GM23248 (cell line): ENCODE measurements around the gene ADAMTS17. TPM values are rescaled to one million over a fixed set of nuclear protein-coding genes. Genes with fewer than 3 reads are reported as not detected.

Experiments
- DNase-seq: peaks from one replicate; pipeline ENCODE4 v3.0.0-alpha.2; 2015
- H2AFZ ChIP-seq: fragments of 200-600 bp; sonication (generic); 2 replicates; pipeline ENCODE4 v1.6.1; 2016; ENCODE audit warnings: antibody characterized with exemption
- H3F3A ChIP-seq: fragments of 200-600 bp; sonication (generic); 2 replicates; pipeline ENCODE4 v1.6.1; 2016; ENCODE audit warnings: mild to moderate bottlenecking, antibody characterized with exemption, mixed run types; ENCODE audit not compliant: insufficient read depth
- H3K27ac ChIP-seq: fragments of 200-600 bp; sonication (generic); 2 replicates; pipeline ENCODE4 v1.5.1; 2016; ENCODE audit warnings: mild to moderate bottlenecking
- H3K27me3 ChIP-seq: fragments of 200-600 bp; sonication (generic); replicated peaks from 2 replicates; pipeline ENCODE4 v1.6.1; 2016; ENCODE audit warnings: mild to moderate bottlenecking; ENCODE audit not compliant: insufficient read depth
- H3K36me3 ChIP-seq: fragments of 200-600 bp; sonication (generic); 2 replicates; pipeline ENCODE4 v1.6.1; 2016; ENCODE audit warnings: low read depth, mild to moderate bottlenecking
- H3K4me1 ChIP-seq: fragments of 200-600 bp; sonication (generic); 2 replicates; pipeline ENCODE4 v1.6.1; 2016; ENCODE audit warnings: mild to moderate bottlenecking; ENCODE audit not compliant: insufficient read depth
- H3K4me2 ChIP-seq: fragments of 200-600 bp; sonication (generic); one replicate; pipeline ENCODE4 v1.6.1; 2016; ENCODE audit warnings: mild to moderate bottlenecking; ENCODE audit not compliant: unreplicated experiment
- H3K4me3 ChIP-seq: fragments of 200-600 bp; sonication (generic); 2 replicates; pipeline ENCODE4 v1.5.1; 2016; ENCODE audit warnings: mild to moderate bottlenecking
- H3K79me2 ChIP-seq: fragments of 200-600 bp; sonication (generic); 2 replicates; pipeline ENCODE4 v1.6.1; 2016; ENCODE audit warnings: mild to moderate bottlenecking; ENCODE audit not compliant: insufficient read depth
- H3K9ac ChIP-seq: fragments of 200-600 bp; sonication (generic); 2 replicates; pipeline ENCODE4 v1.6.1; 2016; ENCODE audit warnings: mild to moderate bottlenecking
- H3K9me2 ChIP-seq: fragments of 200-600 bp; sonication (generic); 2 replicates; pipeline ENCODE4 v1.6.1; 2016; ENCODE audit warnings: mixed run types, mild to moderate bottlenecking, moderate library complexity; ENCODE audit not compliant: insufficient read depth
- H3K9me3 ChIP-seq: fragments of 200-600 bp; sonication (generic); one replicate; pipeline ENCODE4 v1.6.1; 2017; ENCODE audit warnings: low read depth
- H4K20me1 ChIP-seq: fragments of 200-600 bp; sonication (generic); 2 replicates; pipeline ENCODE4 v1.6.0; 2016; ENCODE audit not compliant: insufficient read depth
- EZH2 ChIP-seq: fragments of 200-600 bp; sonication (generic); IDR thresholded peaks from 2 replicates; pipeline ENCODE4 v1.6.1; 2018; ENCODE audit warnings: antibody characterized with exemption, mild to moderate bottlenecking; ENCODE audit not compliant: insufficient read depth, poor library complexity, severe bottlenecking
- EZH2phosphoT487 ChIP-seq: fragments of 200-600 bp; sonication (generic); IDR thresholded peaks from 2 replicates; pipeline ENCODE4 v1.6.1; 2018; ENCODE audit warnings: antibody characterized with exemption, moderate library complexity, mild to moderate bottlenecking, low read depth; ENCODE audit not compliant: insufficient read depth
- WGBS, 2 experiments: methylation state at CpG; one replicate each; pipeline ENCODE4 v1.1.6; 2015 to 2017; ENCODE audit warnings: low lambda C conversion rate in 2 of 2, low coverage in 1 of 2; ENCODE audit errors: missing lambda C conversion rate in 2 of 2; 5-methylcytosine and 5-hydroxymethylcytosine counted together
- in situ Hi-C: fragments of 300-500 bp; cut with MboI; formaldehyde crosslinking; loops from 2 replicates; pipeline ENCODE4 v1.15.0; 2020
- polyA plus RNA-seq: library from polyadenylated mRNA; unstranded; fragments of >200 nt; fragmentation: Nextera tagmentation; extraction: Ambion mirVana; gene quantifications from 2 replicates; pipeline ENCODE4 v1.2.1, GENCODE V29; 2016
- total RNA-seq: library from RNA; depleted of rRNA; stranded (reverse); fragments of >200 nt; shearing (Covaris generic); gene quantifications from 2 replicates; pipeline ENCODE4 v1.2.3, GENCODE V29; 2014

Gene ADAMTS17
- total and polyA plus RNA-seq, 2 experiments from 2014 or later, result not detected

DNA sequence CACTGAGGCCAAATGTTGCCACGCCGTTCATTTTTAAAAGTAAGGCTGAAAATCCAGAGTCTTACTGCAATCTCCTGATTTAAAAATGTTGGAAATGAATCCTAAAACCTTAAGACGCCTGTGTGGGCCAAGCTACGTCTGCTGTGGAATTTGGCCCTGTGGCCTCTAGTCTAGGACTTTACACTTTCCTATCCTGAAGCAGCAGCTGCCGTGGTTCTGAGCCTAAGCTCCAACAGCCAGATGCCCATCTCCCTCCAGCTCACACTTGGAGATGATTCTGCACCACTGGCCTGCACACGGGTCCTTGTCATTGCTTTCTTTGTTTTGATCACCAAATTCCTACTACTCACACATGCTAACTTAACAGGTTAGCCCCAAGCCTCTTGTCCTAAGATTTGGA lies 322.2 kb downstream of the ADAMTS17 start:
- Histone ChIP-seq H3K4me1 (no peaks in the 10 kb centered on the region), H4K20me1 (no peaks in the 10 kb centered on the region), H3K36me3 (no peaks in the 10 kb centered on the region), H2AFZ (no peak overlapping the region), H3K27me3 (no peaks in the 10 kb centered on the region), H3K9me2 (no peaks in the 10 kb centered on the region), H3K4me2 (no peak overlapping the region), H3F3A (no peaks in the 10 kb centered on the region), H3K79me2 (no peaks in the 10 kb centered on the region), H3K9me3 (no peaks in the 10 kb centered on the region), H3K27ac (no peak overlapping the region), H3K9ac (no peak overlapping the region), H3K4me3 (no peak overlapping the region)
- WGBS, 2 experiments, result 53% methylated on average over 6 of the region's 6 CpGs
- no peak for DNase-seq
- no peak for TF ChIP-seq EZH2phosphoT487
- in situ Hi-C loops, result no loop called here

DNA sequence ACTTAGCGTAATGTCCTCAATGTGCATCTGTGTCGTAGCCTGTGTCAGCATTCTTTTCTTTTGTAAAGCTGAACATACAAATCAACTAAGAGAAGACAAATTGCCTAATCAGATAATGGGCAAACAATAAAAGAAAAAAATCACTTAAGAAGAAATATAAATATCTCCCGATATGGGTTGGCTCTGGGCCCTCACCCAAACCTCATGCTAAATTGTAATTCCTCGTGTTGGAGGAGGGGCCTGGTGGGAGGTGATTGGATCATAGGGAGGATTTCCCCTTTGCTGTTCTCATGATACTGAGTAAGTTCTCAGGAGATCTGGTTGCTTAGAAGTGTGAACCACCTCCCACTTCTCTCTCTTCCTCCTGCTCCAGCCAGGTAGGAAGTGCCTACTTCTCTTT lies 323.6 kb downstream of the ADAMTS17 start:
- in situ Hi-C loops, result no loop called here
- no peak overlapping the region for H3K9ac ChIP-seq
- H3K4me2 ChIP-seq, result no peak overlapping the region
- H3K27ac ChIP-seq, result no peak overlapping the region
- no peaks in the 10 kb centered on the region for H3K9me2 ChIP-seq
- no peaks in the 10 kb centered on the region for H3K27me3 ChIP-seq
- no peaks in the 10 kb centered on the region for H3F3A ChIP-seq
- no peak for DNase-seq
- H3K36me3 ChIP-seq, result no peaks in the 10 kb centered on the region
- no peaks in the 10 kb centered on the region for H3K79me2 ChIP-seq
- TF ChIP-seq EZH2phosphoT487, result no peak
- TF ChIP-seq EZH2, result no peak
- no peaks in the 10 kb centered on the region for H4K20me1 ChIP-seq
- no peaks in the 10 kb centered on the region for H3K9me3 ChIP-seq
- H3K4me3 ChIP-seq, result no peak overlapping the region
- H3K4me1 ChIP-seq, result no peaks in the 10 kb centered on the region
- 45 to 55% methylated on average over 4 of the region's 4 CpGs for WGBS, 2 experiments
- no peak overlapping the region for H2AFZ ChIP-seq

DNA sequence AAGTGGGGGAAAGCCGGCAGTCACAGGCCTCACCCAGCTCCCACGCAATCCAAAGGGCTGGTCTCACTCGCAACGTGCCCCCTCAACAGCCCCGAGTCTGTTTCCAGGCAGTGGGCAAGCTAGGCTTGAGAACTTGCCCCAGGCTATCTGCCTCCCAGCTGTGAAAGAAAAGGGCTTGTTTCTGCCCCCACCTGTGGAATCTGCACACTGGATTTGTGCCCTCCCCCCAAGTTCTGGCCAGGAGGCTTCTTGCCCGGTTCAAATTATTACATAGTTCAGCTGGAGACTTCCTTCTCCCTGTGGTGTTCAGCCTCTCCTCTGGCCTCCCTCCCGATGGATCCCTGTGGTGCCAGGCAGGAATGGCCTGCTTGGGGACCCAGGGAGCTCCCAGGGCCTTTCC lies 324.6 kb downstream of the ADAMTS17 start:
- Histone ChIP-seq H4K20me1 (no peaks in the 10 kb centered on the region), H3K27me3 (no peaks in the 10 kb centered on the region)

DNA sequence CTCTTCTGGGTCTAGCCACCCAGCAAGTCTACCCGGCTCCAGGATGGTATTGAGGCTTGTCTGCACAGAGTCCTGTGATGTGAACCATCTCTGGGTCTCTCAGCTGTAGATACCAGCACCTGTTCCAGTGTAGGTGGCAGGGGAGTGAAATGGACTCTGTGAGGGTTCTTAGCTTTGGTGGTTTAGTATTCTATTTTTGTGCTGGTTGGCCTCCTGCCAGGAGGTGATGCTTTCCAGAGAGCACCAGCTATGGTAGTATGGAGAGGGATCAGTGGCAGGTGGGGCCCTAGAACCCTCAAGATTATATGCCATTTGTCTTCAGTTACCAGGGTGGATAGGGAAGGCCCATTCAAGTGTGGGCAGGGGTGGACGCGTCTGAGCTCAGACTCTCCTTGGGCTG lies 325.1 kb downstream of the ADAMTS17 start:
- in situ Hi-C loops, result no loop called here
- DNase-seq, result no peak

More for the DNA sequence above, 324.6 kb downstream of the ADAMTS17 start:
- in situ Hi-C loops, result no loop called here
- H3K9me2 ChIP-seq, result no peaks in the 10 kb centered on the region
- H3K4me3 ChIP-seq, result no peak overlapping the region
- no peak overlapping the region for H3K9ac ChIP-seq
- DNase-seq, result no peak
- H3K27ac ChIP-seq, result no peak overlapping the region
- H3F3A ChIP-seq, result no peaks in the 10 kb centered on the region
- no peaks in the 10 kb centered on the region for H3K36me3 ChIP-seq
- H2AFZ ChIP-seq, result no peak overlapping the region
- H3K4me1 ChIP-seq, result no peaks in the 10 kb centered on the region
- TF ChIP-seq EZH2 (no peak), EZH2phosphoT487 (no peak)
- H3K4me2 ChIP-seq, result no peak overlapping the region
- H3K9me3 ChIP-seq, result no peaks in the 10 kb centered on the region
- 67 to 68% methylated on average over 7 of the region's 7 CpGs for WGBS, 2 experiments
- H3K79me2 ChIP-seq, result no peaks in the 10 kb centered on the region

DNA sequence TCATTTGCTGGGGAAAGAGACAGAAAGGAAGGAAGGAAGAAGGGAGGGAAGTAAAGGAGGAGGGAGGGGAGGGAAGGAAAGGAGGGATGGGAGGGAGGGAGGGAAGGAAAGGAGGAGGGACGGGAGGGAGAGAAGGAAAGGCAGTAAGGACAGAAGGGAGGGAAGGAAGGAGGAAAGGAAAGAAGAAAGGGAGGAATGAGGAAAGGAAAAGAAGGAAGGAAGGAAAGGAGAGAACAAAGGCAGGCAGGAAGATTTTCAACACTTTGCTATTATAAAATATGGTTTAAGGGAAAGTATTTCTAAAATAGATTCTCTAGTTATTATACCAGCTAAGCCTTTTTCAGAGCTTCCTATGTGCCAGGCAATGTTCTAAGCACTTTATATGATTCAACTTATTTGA lies 330.5 kb downstream of the ADAMTS17 start:
- Histone ChIP-seq H2AFZ (no peak overlapping the region), H3K4me3 (no peak overlapping the region), H3K4me2 (no peak overlapping the region), H4K20me1 (no peaks in the 10 kb centered on the region), H3K27ac (no peak overlapping the region), H3K36me3 (no peaks in the 10 kb centered on the region), H3K9me2 (no peaks in the 10 kb centered on the region), H3K9me3 (no peaks in the 10 kb centered on the region), H3F3A (no peaks in the 10 kb centered on the region), H3K79me2 (no peaks in the 10 kb centered on the region), H3K4me1 (no peaks in the 10 kb centered on the region), H3K9ac (no peak overlapping the region), H3K27me3 (no peaks in the 10 kb centered on the region)
- in situ Hi-C loops, result no loop called here
- DNase-seq, result no peak
- WGBS, 2 experiments, result 6 to 72% methylated on average over 1 of the region's 1 CpG
- TF ChIP-seq EZH2 (no peak), EZH2phosphoT487 (no peak)

More for the DNA sequence above, 325.1 kb downstream of the ADAMTS17 start:
- H3K36me3 ChIP-seq, result no peaks in the 10 kb centered on the region
- no peak overlapping the region for H3K27ac ChIP-seq
- H3K9me3 ChIP-seq, result no peaks in the 10 kb centered on the region
- no peaks in the 10 kb centered on the region for H3K9me2 ChIP-seq
- TF ChIP-seq EZH2phosphoT487 (no peak), EZH2 (no peak)
- no peak overlapping the region for H3K4me3 ChIP-seq
- H3F3A ChIP-seq, result no peaks in the 10 kb centered on the region
- 73 to 85% methylated on average over 3 of the region's 3 CpGs for WGBS, 2 experiments
- H3K79me2 ChIP-seq, result no peaks in the 10 kb centered on the region
- H2AFZ ChIP-seq, result no peak overlapping the region
- no peaks in the 10 kb centered on the region for H4K20me1 ChIP-seq
- no peak overlapping the region for H3K4me2 ChIP-seq
- H3K4me1 ChIP-seq, result no peaks in the 10 kb centered on the region
- H3K27me3 ChIP-seq, result no peaks in the 10 kb centered on the region
- no peak overlapping the region for H3K9ac ChIP-seq
